B cell (primary cell): ENCODE results near the gene CHD2. TPM values are rescaled to one million over a fixed set of nuclear protein-coding genes. Genes with fewer than 3 reads are reported as not detected.

Experiments used
- ATAC-seq: fragments of 200-7000 bp; cut with Tn5 transposase; one replicate; pipeline ENCODE4 v1.10.0; 2021; ENCODE audit warnings: low read depth, mild to moderate bottlenecking, moderate number of reproducible peaks, moderate library complexity
- CTCF ChIA-PET: fragments of 350-600 bp; sonication (Branson Sonifier 250); formaldehyde crosslinking; loops from one replicate; lab custom pipeline; 2021; ENCODE audit warnings: antibody characterized with exemption, inconsistent platforms; lab: Charles Lee
- POLR2A ChIA-PET: fragments of 350-600 bp; sonication (Branson Sonifier 250); formaldehyde crosslinking; loops from one replicate; lab custom pipeline; 2021; ENCODE audit warnings: antibody characterized with exemption; lab: Charles Lee
- DNase-seq: peaks from one replicate; pipeline ENCODE4 v3.0.0; 2013
- H2AFZ ChIP-seq: 2 replicates; pipeline ENCODE4 v1.6.1; 2012; ENCODE audit warnings: mild to moderate bottlenecking, low read depth, low read length; ENCODE audit not compliant: insufficient read depth, poor library complexity, severe bottlenecking
- H3K27ac ChIP-seq, 2 donors: 1 replicate in 1 of 2; 2 replicates in 1 of 2; pipeline ENCODE4 v1.5.1; 2012 to 2013; ENCODE audit warnings: low read length in 2 of 2, mild to moderate bottlenecking in 2 of 2, moderate library complexity in 1 of 2
- H3K27me3 ChIP-seq, 4 experiments: fragments of 200-600 bp in 1 of 4; sonication (generic) in 1 of 4; replicated peaks in 1 of 4; 1 replicate in 2 of 4; 2 replicates in 2 of 4; pipeline versions ENCODE4 v1.6.1 to v1.7.0; 2013 to 2016; ENCODE audit warnings: low read length in 3 of 4, mild to moderate bottlenecking in 2 of 4, mixed read lengths in 1 of 4, moderate library complexity in 1 of 4; ENCODE audit not compliant: insufficient read depth in 4 of 4, control insufficient read depth in 3 of 4; ENCODE audit errors: control extremely low read depth in 1 of 4
- H3K36me3 ChIP-seq, 2 experiments: replicated peaks in 1 of 2; 1 replicate in 1 of 2; 2 replicates in 1 of 2; pipeline versions ENCODE4 v1.6.1 to v1.7.1; 2013; ENCODE audit warnings: low read length in 1 of 2; ENCODE audit not compliant: insufficient read depth in 2 of 2, control insufficient read depth in 1 of 2; ENCODE audit errors: control extremely low read depth in 1 of 2, extremely low read depth in 1 of 2
- H3K4me1 ChIP-seq, 2 donors: fragments of 200-600 bp in 1 of 2; sonication (generic) in 1 of 2; 1 replicate in 1 of 2; 2 replicates in 1 of 2; pipeline versions ENCODE4 v1.5.1 to v1.6.1; 2013 to 2017; ENCODE audit warnings: low read length in 2 of 2; ENCODE audit not compliant: control insufficient read depth in 2 of 2, insufficient read depth in 2 of 2
- H3K4me2 ChIP-seq: replicated peaks from 2 replicates; pipeline ENCODE3; 2012; ENCODE audit warnings: mild to moderate bottlenecking, low read depth, low read length; ENCODE audit not compliant: poor library complexity, severe bottlenecking
- H3K4me3 ChIP-seq, 5 experiments: fragments of 200-600 bp in 1 of 5; sonication (generic) in 1 of 5; 1 replicate in 3 of 5; 2 replicates in 2 of 5; pipeline versions ENCODE4 v1.5.1 to v1.7.0; 2011 to 2016; ENCODE audit warnings: low read length in 4 of 5, mild to moderate bottlenecking in 4 of 5, low read depth in 2 of 5, control low read depth in 1 of 5, moderate library complexity in 1 of 5; ENCODE audit not compliant: insufficient read depth in 1 of 5; ENCODE audit errors: control extremely low read depth in 1 of 5, extremely low read depth in 1 of 5
- H3K79me2 ChIP-seq: fragments of 200-600 bp; sonication (generic); one replicate; pipeline ENCODE4 v1.6.0; 2016; ENCODE audit warnings: low read length; ENCODE audit not compliant: control insufficient read depth, insufficient read depth
- H3K9ac ChIP-seq: fragments of 200-600 bp; sonication (generic); 2 replicates; pipeline ENCODE4 v1.6.1; 2017; ENCODE audit warnings: mild to moderate bottlenecking, low read length, moderate library complexity
- H3K9me3 ChIP-seq, 3 donors: one replicate each; pipeline versions ENCODE4 v1.6.1 to v1.7.1; 2013; ENCODE audit warnings: low read length in 2 of 3; ENCODE audit not compliant: control insufficient read depth in 2 of 3, insufficient read depth in 1 of 3; ENCODE audit errors: control extremely low read depth in 1 of 3
- H4K20me1 ChIP-seq: 2 replicates; pipeline ENCODE4 v1.6.0; 2012; ENCODE audit warnings: mild to moderate bottlenecking, low read length; ENCODE audit not compliant: insufficient read depth, control insufficient read depth, poor library complexity, severe bottlenecking
- H3K27ac Mint-ChIP-seq: one replicate; pipeline ENCODE4 v1.8.0; 2021; ENCODE audit warnings: mixed read lengths
- H3K27me3 Mint-ChIP-seq: one replicate; pipeline ENCODE4 v1.8.0; 2021; ENCODE audit warnings: mixed read lengths
- H3K4me1 Mint-ChIP-seq: one replicate; pipeline ENCODE4 v1.8.0; 2021; ENCODE audit warnings: mixed read lengths
- H3K4me3 Mint-ChIP-seq: one replicate; pipeline ENCODE4 v1.8.0; 2021; ENCODE audit warnings: mixed read lengths
- H3K9me3 Mint-ChIP-seq: one replicate; pipeline ENCODE4 v1.8.0; 2022; ENCODE audit warnings: mixed read lengths; ENCODE audit not compliant: insufficient read depth
- CTCF ChIP-seq: fragments of 200-600 bp; IDR thresholded peaks from one replicate; pipeline ENCODE4 v1.8.0; 2022; ENCODE audit warnings: antibody characterized with exemption, mild to moderate bottlenecking
- EZH2 ChIP-seq: IDR thresholded peaks from 2 replicates; pipeline ENCODE4 v1.6.1; 2012; ENCODE audit warnings: borderline replicate concordance, low read depth, mild to moderate bottlenecking, moderate library complexity, low read length; ENCODE audit not compliant: insufficient read depth, poor library complexity, severe bottlenecking
- WGBS: methylation state at CpG from one replicate; pipeline ENCODE4 v1.1.5; 2013; ENCODE audit warnings: missing lambda C conversion rate; ENCODE audit not compliant: insufficient coverage; 5-methylcytosine and 5-hydroxymethylcytosine counted together
- intact Hi-C: fragments of 100-400 bp; cut with micrococcal nuclease; formaldehyde crosslinking; loops from one replicate; pipeline ENCODE4 v1.10.0; 2022
- polyA plus RNA-seq: library from polyadenylated mRNA; depleted of rRNA; stranded (reverse); fragments of >200 nt; gene quantifications from 2 replicates; pipeline ENCODE4 v1.2.3, GENCODE V29; 2012
- total RNA-seq, 2 donors: library from RNA; stranded (reverse); fragments of 120-200 nt in 1 of 2; gene quantifications; 1 replicate in 1 of 2; 2 replicates in 1 of 2; pipeline versions ENCODE4 v1.2.3 to v1.2.4, GENCODE V29; 2013 to 2022

CHD2 gene
- total and polyA plus RNA-seq, 2 donors (not counting 1 experiment from before 2014, with no cell fraction given) = 86.9 to 353 TPM

- no peak for DNase-seq
- POLR2A ChIA-PET = no interaction called here
- no peak for ATAC-seq
- H3K27ac ChIP-seq = no peak overlapping the region
- no peaks in the 10 kb centered on the region for H3K27me3 ChIP-seq
- peaks cover 23 to 93% of the 10 kb centered on the region in 2 experiments for H3K36me3 ChIP-seq
- Mint-ChIP-seq H3K4me1 (peaks cover 22% of the 10 kb centered on the region), H3K27ac (no peak overlapping the region), H3K27me3 (no peaks in the 10 kb centered on the region), H3K4me3 (no peak overlapping the region), H3K9me3 (no peaks in the 10 kb centered on the region)
- H3K4me2 ChIP-seq = no peak overlapping the region
- peaks cover 22% of the 10 kb centered on the region for H4K20me1 ChIP-seq
- no peak overlapping the region for H3K9ac ChIP-seq
- no peaks in the 10 kb centered on the region for H3K4me1 ChIP-seq
- no peaks in the 10 kb centered on the region for H3K9me3 ChIP-seq
- WGBS = 87% methylated on average over 6 of the region's 7 CpGs
- peaks cover 22% of the 10 kb centered on the region for H3K79me2 ChIP-seq
- intact Hi-C loops = no loop called here
- CTCF ChIA-PET = interaction anchor here (9.4 kb wide), 1 partner anchor 13 kb away, joined by 64 read pairs; no protein-coding TSS in a partner anchor
- TF ChIP-seq CTCF = no peak
- TF ChIP-seq EZH2 = no peak
- H2AFZ ChIP-seq = no peak overlapping the region
- H3K4me3 ChIP-seq = no peak overlapping the region
Observed at GRCh38 chr15:93019090-93019489, 119.0 kb downstream of the CHD2 start.

- ChIA-PET POLR2A (no interaction called here), CTCF (interaction anchor here (1.0 to 9.4 kb wide), 3 partner anchors 12 to 223 kb away, joined by 3 to 64 read pairs (median 3); no protein-coding TSS in a partner anchor)
- Histone ChIP-seq H3K4me2 (no peak overlapping the region), H3K27ac (no peak overlapping the region), H3K4me3 (no peak overlapping the region), H3K27me3 (no peaks in the 10 kb centered on the region), H3K36me3 (peaks cover 20 to 93% of the 10 kb centered on the region in 2 experiments), H3K4me1 (peaks cover 0 to under 1% of the 10 kb centered on the region in 2 donors), H3K9ac (no peak overlapping the region), H3K9me3 (no peaks in the 10 kb centered on the region), H3K79me2 (peaks cover 19% of the 10 kb centered on the region), H4K20me1 (peaks cover 31% of the 10 kb centered on the region), H2AFZ (no peak overlapping the region)
- TF ChIP-seq EZH2 (no peak), CTCF (no peak)
- H3K4me1 Mint-ChIP-seq = peaks cover 31% of the 10 kb centered on the region
- DNase-seq = no peak
- WGBS = 99% methylated on average over 6 of the region's 10 CpGs
- no peaks in the 10 kb centered on the region for H3K9me3 Mint-ChIP-seq
- H3K27ac Mint-ChIP-seq = no peak overlapping the region
- no peak for ATAC-seq
- no peaks in the 10 kb centered on the region for H3K27me3 Mint-ChIP-seq
- intact Hi-C loops = no loop called here
- no peak overlapping the region for H3K4me3 Mint-ChIP-seq
Observed at GRCh38 chr15:93019971-93020370, 119.8 kb downstream of the CHD2 start.
